ENCODE results near the gene MORF4L1.

DNA sequence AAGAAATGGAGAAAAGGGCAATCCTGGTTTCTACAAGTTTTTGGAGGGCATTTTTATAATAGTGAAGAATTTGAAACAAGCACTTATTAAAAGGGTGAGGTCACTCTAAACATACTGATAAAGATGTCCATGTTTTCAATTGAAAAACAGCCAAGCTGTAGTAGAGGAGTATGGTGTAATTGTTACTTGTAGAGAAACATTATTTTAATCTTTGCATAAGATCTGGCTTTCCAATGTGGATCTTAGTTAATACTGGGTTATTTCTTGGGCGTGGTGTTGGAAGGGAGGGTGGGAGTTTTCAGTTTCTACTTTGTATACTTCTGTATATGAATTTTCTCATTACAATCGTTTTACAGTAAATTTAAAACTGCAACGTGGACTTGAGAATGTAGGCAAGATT is 22.8 kb downstream of the MORF4L1 start:
- no peak for TF ChIP-seq POLR2A (IDR thresholded peaks at IDR 0.05)
- TF ChIP-seq, protein P1, sequence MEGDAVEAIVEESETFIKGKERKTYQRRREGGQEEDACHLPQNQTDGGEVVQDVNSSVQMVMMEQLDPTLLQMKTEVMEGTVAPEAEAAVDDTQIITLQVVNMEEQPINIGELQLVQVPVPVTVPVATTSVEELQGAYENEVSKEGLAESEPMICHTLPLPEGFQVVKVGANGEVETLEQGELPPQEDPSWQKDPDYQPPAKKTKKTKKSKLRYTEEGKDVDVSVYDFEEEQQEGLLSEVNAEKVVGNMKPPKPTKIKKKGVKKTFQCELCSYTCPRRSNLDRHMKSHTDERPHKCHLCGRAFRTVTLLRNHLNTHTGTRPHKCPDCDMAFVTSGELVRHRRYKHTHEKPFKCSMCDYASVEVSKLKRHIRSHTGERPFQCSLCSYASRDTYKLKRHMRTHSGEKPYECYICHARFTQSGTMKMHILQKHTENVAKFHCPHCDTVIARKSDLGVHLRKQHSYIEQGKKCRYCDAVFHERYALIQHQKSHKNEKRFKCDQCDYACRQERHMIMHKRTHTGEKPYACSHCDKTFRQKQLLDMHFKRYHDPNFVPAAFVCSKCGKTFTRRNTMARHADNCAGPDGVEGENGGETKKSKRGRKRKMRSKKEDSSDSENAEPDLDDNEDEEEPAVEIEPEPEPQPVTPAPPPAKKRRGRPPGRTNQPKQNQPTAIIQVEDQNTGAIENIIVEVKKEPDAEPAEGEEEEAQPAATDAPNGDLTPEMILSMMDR (IDR thresholded peaks at IDR 0.05), result no peak

Measured in body of pancreas (tissue), 4 donors.